PC-9 (cell line): ENCODE results near the gene OSTM1.

Experiments
- EZH2 ChIP-seq: fragments of 200-600 bp; sonication (generic); IDR thresholded peaks from 2 replicates; pipeline ENCODE4 v1.8.0; 2017; ENCODE audit warnings: antibody characterized with exemption, low read depth
- TF ChIP-seq, protein P1 (sequence below): fragments of 200-600 bp; sonication (generic); conservative IDR thresholded peaks from 2 replicates; pipeline ENCODE4 v1.6.1; 2017; ENCODE audit warnings: mixed run types, antibody characterized with exemption, mild to moderate bottlenecking, moderate library complexity

- TF ChIP-seq, protein P1, sequence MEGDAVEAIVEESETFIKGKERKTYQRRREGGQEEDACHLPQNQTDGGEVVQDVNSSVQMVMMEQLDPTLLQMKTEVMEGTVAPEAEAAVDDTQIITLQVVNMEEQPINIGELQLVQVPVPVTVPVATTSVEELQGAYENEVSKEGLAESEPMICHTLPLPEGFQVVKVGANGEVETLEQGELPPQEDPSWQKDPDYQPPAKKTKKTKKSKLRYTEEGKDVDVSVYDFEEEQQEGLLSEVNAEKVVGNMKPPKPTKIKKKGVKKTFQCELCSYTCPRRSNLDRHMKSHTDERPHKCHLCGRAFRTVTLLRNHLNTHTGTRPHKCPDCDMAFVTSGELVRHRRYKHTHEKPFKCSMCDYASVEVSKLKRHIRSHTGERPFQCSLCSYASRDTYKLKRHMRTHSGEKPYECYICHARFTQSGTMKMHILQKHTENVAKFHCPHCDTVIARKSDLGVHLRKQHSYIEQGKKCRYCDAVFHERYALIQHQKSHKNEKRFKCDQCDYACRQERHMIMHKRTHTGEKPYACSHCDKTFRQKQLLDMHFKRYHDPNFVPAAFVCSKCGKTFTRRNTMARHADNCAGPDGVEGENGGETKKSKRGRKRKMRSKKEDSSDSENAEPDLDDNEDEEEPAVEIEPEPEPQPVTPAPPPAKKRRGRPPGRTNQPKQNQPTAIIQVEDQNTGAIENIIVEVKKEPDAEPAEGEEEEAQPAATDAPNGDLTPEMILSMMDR, result no peak
- no peak for TF ChIP-seq EZH2
Measured at GRCh38 chr6:108074057-108074358, 533 bp downstream of the OSTM1 start.
